ENCODE data around the gene NEK2.
"Not testable (repeated sequence)": the region's sequence is repeated elsewhere in the genome, so short reads cannot be mapped to it uniquely, and the experiment has no call there.

DNA sequence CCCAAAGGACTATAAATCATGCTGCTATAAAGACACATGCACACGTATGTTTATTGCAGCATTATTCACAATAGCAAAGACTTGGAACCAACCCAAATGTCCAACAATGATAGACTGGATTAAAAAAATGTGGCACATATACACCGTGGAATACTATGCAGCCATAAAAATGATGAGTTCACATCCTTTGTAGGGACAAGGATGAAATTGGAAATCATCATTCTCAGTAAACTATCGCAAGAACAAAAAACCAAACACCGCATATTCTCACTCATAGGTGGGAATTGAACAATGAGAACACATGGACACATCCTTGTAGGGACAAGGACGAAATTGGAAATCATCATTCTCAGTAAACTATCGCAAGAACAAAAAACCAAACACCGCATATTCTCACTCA is 49.6 kb downstream of the NEK2 start:
- TF ChIP-seq, protein P1, sequence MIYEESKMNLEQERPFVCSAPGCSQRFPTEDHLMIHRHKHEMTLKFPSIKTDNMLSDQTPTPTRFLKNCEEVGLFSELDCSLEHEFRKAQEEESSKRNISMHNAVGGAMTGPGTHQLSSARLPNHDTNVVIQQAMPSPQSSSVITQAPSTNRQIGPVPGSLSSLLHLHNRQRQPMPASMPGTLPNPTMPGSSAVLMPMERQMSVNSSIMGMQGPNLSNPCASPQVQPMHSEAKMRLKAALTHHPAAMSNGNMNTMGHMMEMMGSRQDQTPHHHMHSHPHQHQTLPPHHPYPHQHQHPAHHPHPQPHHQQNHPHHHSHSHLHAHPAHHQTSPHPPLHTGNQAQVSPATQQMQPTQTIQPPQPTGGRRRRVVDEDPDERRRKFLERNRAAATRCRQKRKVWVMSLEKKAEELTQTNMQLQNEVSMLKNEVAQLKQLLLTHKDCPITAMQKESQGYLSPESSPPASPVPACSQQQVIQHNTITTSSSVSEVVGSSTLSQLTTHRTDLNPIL (CRISPR knock-in tag; IDR thresholded peaks at IDR 0.05; ENCODE audit: low read depth), result not testable (repeated sequence)
- TF ChIP-seq ZFP3 (CRISPR knock-in tag; IDR thresholded peaks at IDR 0.05), result not testable (repeated sequence)

All from SK-N-SH treated with all-trans-retinoic acid at 6 μM for 48 hours (cell line).